ENCODE data around the gene CYB561A3. TPM values are rescaled to one million over a fixed set of nuclear protein-coding genes. Genes with fewer than 3 reads are reported as not detected.

CYB561A3 gene
- total and polyA plus RNA-seq, 2 experiments from 2014 or later: 9.8 to 30.8 TPM

- DNase-seq (ENCODE audit: low spot score) (no peak), ATAC-seq (no peak)
- H3K9me3 Mint-ChIP-seq: no peaks in the 10 kb centered on the region
- H3K4me2 ChIP-seq: no peak overlapping the region
- no peaks in the 10 kb centered on the region for H3K27me3 Mint-ChIP-seq (ENCODE audit: insufficient read depth, low read depth, poor library complexity)
- 0 out of 2 replicates have a peak, but pooled peaks cover 8% of the 10 kb centered on the region for H3F3A ChIP-seq (replicated peaks; ENCODE audit: low read depth)
- no peak for TF ChIP-seq NANOG (IDR thresholded peaks at IDR 0.05; ENCODE audit: borderline replicate concordance)
- TF ChIP-seq REST (IDR thresholded peaks at IDR 0.05; ENCODE audit: unreplicated experiment): no peak
- no peak for TF ChIP-seq ZNF462 (CRISPR knock-in tag; IDR thresholded peaks at IDR 0.05)
- TF ChIP-seq POLR2AphosphoS5 (IDR thresholded peaks at IDR 0.05; ENCODE audit: low read depth): no peak
- TF ChIP-seq STAT1 (IDR thresholded peaks at IDR 0.05; ENCODE audit: unreplicated experiment): no peak
- no peak for TF ChIP-seq CTCF (conservative IDR thresholded peaks at IDR 0.05; ENCODE audit: low read depth in 2 of 2)
- no peak for TF ChIP-seq ZNF114 (CRISPR knock-in tag; IDR thresholded peaks at IDR 0.05)
- TF ChIP-seq EZH2 (IDR thresholded peaks at IDR 0.05; ENCODE audit: low read depth, unreplicated experiment): no peak
- TF ChIP-seq CREB1 (CRISPR knock-in tag; IDR thresholded peaks at IDR 0.05; ENCODE audit: low read depth): no peak
- TF ChIP-seq JUNB (IDR thresholded peaks at IDR 0.05; ENCODE audit: unreplicated experiment): no peak
- no peak for TF ChIP-seq EZH2phosphoT487 (IDR thresholded peaks at IDR 0.05; ENCODE audit: unreplicated experiment)
- TF ChIP-seq ZNF331 (CRISPR knock-in tag; IDR thresholded peaks at IDR 0.05; ENCODE audit: low read depth): no peak
- TF ChIP-seq ETS1 (IDR thresholded peaks at IDR 0.05): no peak
- H3K27ac ChIP-seq (ENCODE audit: low read depth): no peak overlapping the region
- H3K36me3 ChIP-seq (ENCODE audit: insufficient read depth): peaks cover 81% of the 10 kb centered on the region
- H3K4me3 ChIP-seq: no peak overlapping the region
- H3K4me3 Mint-ChIP-seq: no peak overlapping the region
- peaks cover 33% of the 10 kb centered on the region; the same call in 1 of the 2 replicates for H4K20me1 ChIP-seq (replicated peaks; ENCODE audit: insufficient read depth)
- peaks cover 5% of the 10 kb centered on the region; the same call in 1 of the 2 replicates for H3K79me2 ChIP-seq (replicated peaks; ENCODE audit: insufficient read depth)
- H3K36me3 Mint-ChIP-seq (ENCODE audit: low read depth): peaks cover 39% of the 10 kb centered on the region
- H3K4me1 ChIP-seq (ENCODE audit: insufficient read depth): no peaks in the 10 kb centered on the region
- H3K27me3 ChIP-seq (ENCODE audit: insufficient read depth): no peaks in the 10 kb centered on the region
- H3K9me2 ChIP-seq (ENCODE audit: insufficient read depth): no peaks in the 10 kb centered on the region
- no peaks in the 10 kb centered on the region for H3K4me1 Mint-ChIP-seq
- H3K27ac Mint-ChIP-seq: no peak overlapping the region
- no peak overlapping the region for H2AFZ ChIP-seq
These were observed 55.5 kb downstream of the CYB561A3 start for GRCh38 chr11:61306221-61306620.

All from GM23338 (cell line).